Heart left ventricle (tissue), 16 donors: ENCODE results near the gene EIF1. TPM values are rescaled to one million over a fixed set of nuclear protein-coding genes. Genes with fewer than 3 reads are reported as not detected.

ENCODE experiments used
- ATAC-seq, 4 donors: fragments of 200-7000 bp; cut with Tn5 transposase; one replicate each; pipeline ENCODE4 v1.9.1; 2020 to 2022; ENCODE audit warnings: moderate library complexity in 4 of 4, mild to moderate bottlenecking in 3 of 4, moderate number of reproducible peaks in 1 of 4
- DNase-seq, 5 donors: peaks; one replicate each; pipeline ENCODE4 v3.0.0-alpha.2; 2020
- H3K27ac ChIP-seq, 12 donors: fragments of 200-600 bp; sonication (generic) in 4 of 12; one replicate each; pipeline versions ENCODE4 v1.5.0 to v1.8.0; 2016 to 2022; ENCODE audit warnings: mild to moderate bottlenecking in 2 of 12
- H3K27me3 ChIP-seq, 9 donors: fragments of 200-600 bp; sonication (generic) in 2 of 9; one replicate each; pipeline versions ENCODE4 v1.5.1 to v1.8.0; 2016 to 2022; ENCODE audit warnings: mild to moderate bottlenecking in 3 of 9
- H3K36me3 ChIP-seq, 9 donors: fragments of 200-600 bp; sonication (generic) in 2 of 9; one replicate each; pipeline versions ENCODE4 v1.5.0 to v1.8.0; 2018 to 2022; ENCODE audit warnings: mild to moderate bottlenecking in 2 of 9
- H3K4me1 ChIP-seq, 12 donors: fragments of 200-600 bp; sonication (generic) in 4 of 12; one replicate each; pipeline versions ENCODE4 v1.5.0 to v1.8.0; 2016 to 2022; ENCODE audit warnings: mild to moderate bottlenecking in 3 of 12
- H3K4me3 ChIP-seq, 12 donors: fragments of 200-600 bp; sonication (generic) in 4 of 12; one replicate each; pipeline versions ENCODE4 v1.5.0 to v1.8.0; 2017 to 2022; ENCODE audit warnings: mild to moderate bottlenecking in 9 of 12, moderate library complexity in 4 of 12
- H3K9me3 ChIP-seq, 12 donors: fragments of 200-600 bp; sonication (generic) in 4 of 12; one replicate each; pipeline versions ENCODE4 v1.5.0 to v1.8.0; 2016 to 2022; ENCODE audit warnings: mild to moderate bottlenecking in 1 of 12
- CTCF ChIP-seq, 12 donors: fragments of 200-600 bp; sonication (generic) in 4 of 12; IDR thresholded peaks; one replicate each; pipeline versions ENCODE4 v1.5.0 to v1.8.0; 2018 to 2022; ENCODE audit warnings: antibody characterized with exemption in 12 of 12, mild to moderate bottlenecking in 5 of 12
- POLR2A ChIP-seq, 2 donors: fragments of 450-650 bp; IDR thresholded peaks; one replicate each; pipeline ENCODE4 v1.6.1; 2017; ENCODE audit warnings: antibody characterized with exemption in 2 of 2, mild to moderate bottlenecking in 2 of 2, moderate library complexity in 2 of 2
- WGBS, 4 donors: extraction: QIAGEN DNeasy Blood & Tissue Kit in 2 of 4; methylation state at CpG; one replicate each; pipeline versions ENCODE4 v1.1.5 to v1.1.7; 2013 to 2018; 5-methylcytosine and 5-hydroxymethylcytosine counted together
- intact Hi-C, 10 donors: fragments of 100-400 bp; cut with DNase I; formaldehyde crosslinking; loops; one replicate each; pipeline versions ENCODE4 v1.11.1 to v1.14.2; 2022
- polyA plus RNA-seq, 2 donors: library from polyadenylated mRNA; stranded (reverse); fragments of 200-250 nt; gene quantifications; one replicate each; pipeline ENCODE4 v1.2.3, GENCODE V29; 2013
- total RNA-seq, 9 donors: library from RNA; depleted of rRNA in 2 of 9; stranded (reverse); fragments of >200 nt in 2 of 9; fragmentation: NEBNext Ultra II Directional in 3 of 9; extraction: Animal tissue kit (Norgen Biotek cat#: 25700) in 3 of 9; gene quantifications; one replicate each; pipeline versions ENCODE4 v1.1.0 to v1.2.4, GENCODE V29; 2016 to 2023
- donor health status: ischemic (EF 13 %, LVEDD 7.1; RV severe dilation, severe dysfunction).
- donor health status: healthy with polysubstance abuse.
- donor health status: DM: no; HTN: yes; CAD: no.
- donor health status: DM: no; HTN: no; CAD: no.
- donor health status: ischemic (EF 25% LVEDD 6.9; RV normal size, moderate dysfunction).
- donor health status: ischemic (EF 25% LVEDD 5.7; RV mildly dilated, moderate dysfunction).
- donor health status: healthy.
- donor health status: DM: yes; HTN: yes; CAD: no.
- donor health status: ischemic (EF 35%, LVEDD 5.7; RV mildly dilated, moderate dysfunction).
- donor health status: nonischemic (EF 11% LVEDD 7.7; RV severe dilation, severe dysfunction).
- donor health status: DM: yes; HTN: yes; CAD: no.
- donor health status: PGD.
- donor health status: ischemic (EF 29% LVEDD 5.4; RV normal size, mild dysfunction).
- donor health status: nonischemic (EF 23%, LVEDD 6.1; RV moderate dilation, normal function).

EIF1 gene
- total and polyA plus RNA-seq, 11 donors: 402 to 1,338 (median 1,111) TPM

DNA sequence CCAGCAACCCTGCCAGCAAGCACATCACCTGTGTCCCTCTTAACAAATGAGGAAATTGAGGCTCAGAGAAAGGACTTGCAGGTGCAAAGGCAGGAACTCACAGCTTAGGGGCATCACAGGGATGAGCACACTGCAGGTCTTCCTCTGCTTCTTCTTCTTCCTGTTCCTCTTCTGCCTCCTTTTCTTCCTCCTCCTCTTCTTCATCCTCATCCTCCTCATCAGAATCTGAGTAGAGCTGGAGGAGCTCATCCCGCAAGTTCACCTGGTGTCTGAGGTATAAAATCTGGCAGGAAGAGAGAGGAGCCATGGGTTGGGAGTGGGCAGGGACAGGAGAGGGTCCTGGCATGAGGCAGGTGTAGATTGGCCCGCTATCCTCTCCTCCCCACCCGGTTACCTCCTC, 43.2 kb downstream of the EIF1 start:
- Histone ChIP-seq H3K9me3 (no peaks in the 10 kb centered on the region), H3K27ac (no peak overlapping the region), H3K4me3 (no peak overlapping the region), H3K27me3 (peaks cover 29 to 55% (median 42%) of the 10 kb centered on the region in 9 donors), H3K36me3 (no peaks in the 10 kb centered on the region), H3K4me1 (peaks cover 3 to 20% (median 15%) of the 10 kb centered on the region in 12 donors)
- TF ChIP-seq CTCF (IDR thresholded peaks at IDR 0.05) (no peak), POLR2A (IDR thresholded peaks at IDR 0.05) (no peak)
- intact Hi-C loops: loop anchor here in 1 of 10 donors (10.0 kb wide), 2 partner anchors 153 to 223 kb away; no protein-coding TSS in a partner anchor
- WGBS, 4 donors: 42 to 63% (median 52%) methylated on average over 2 to 3 of the region's 3 CpGs
- ATAC-seq (no peak), DNase-seq (no peak)

DNA sequence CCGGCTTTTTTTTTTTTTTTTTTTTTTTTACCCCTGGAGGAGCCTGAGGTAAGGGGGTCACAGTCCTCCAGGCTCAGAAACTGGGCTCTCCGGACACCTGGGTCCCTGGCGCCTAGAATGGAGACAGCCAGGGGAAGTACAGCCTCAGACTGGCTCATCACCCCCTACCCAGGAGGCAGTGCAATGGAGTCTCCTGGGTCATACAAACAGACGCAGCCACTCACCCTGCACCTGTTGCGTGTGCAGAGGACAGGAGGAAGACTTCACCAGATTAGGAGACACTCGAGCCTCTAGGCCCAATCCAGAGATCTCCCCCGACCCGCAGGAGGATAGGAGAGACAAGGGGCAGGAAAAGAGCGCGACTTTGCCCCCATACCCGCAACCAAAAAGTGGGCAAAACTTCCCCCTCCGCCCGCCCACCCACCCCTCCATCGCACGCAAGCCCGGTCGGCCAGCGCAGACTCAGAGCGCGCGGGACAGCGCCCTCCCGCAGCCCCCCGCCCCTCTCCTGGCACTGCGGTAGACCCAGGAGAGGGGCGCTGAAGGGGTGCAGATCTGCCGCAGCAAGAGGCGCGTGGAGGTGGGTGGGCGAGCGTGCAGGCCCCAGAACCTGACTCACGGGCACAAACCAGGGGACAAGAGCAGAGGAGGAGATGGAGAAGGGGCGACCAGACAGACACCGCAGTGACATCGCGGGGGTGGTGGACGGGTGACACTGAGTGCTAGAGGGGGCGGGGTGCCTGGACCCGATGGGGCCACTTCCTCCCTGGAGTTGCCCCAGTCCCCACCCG, 44.9 kb downstream of the EIF1 start:
- Histone ChIP-seq H3K4me1 (peaks cover 3 to 25% (median 16%) of the 10 kb centered on the region in 12 donors), H3K36me3 (no peaks in the 10 kb centered on the region), H3K9me3 (no peaks in the 10 kb centered on the region), H3K27me3 (peaks cover 29 to 63% (median 53%) of the 10 kb centered on the region in 9 donors), H3K4me3 (peak overlapping the region; percentile 33 to 55 (median 44)), H3K27ac (no peak overlapping the region)
- intact Hi-C loops: loop anchor here in 1 of 10 donors (10.0 kb wide), 2 partner anchors 151 to 221 kb away; no protein-coding TSS in a partner anchor
- TF ChIP-seq CTCF (IDR thresholded peaks at IDR 0.05) (no peak), POLR2A (IDR thresholded peaks at IDR 0.05) (no peak)
- DNase-seq (no peak), ATAC-seq (peak in 1 of 4 donors; percentile 3)
- WGBS, 4 donors: 11 to 17% (median 12%) methylated on average over 32 to 40 of the region's 40 CpGs

GRCh38 chr17:41734139-41734948, 45.7 kb downstream of the EIF1 start, which contains the start of gene HAP1:
HAP1 (minus strand) TSS chr17:41734643; CDS start chr17:41734634, 9 bp downstream.
- Histone ChIP-seq H3K4me3 (peak within 1 kb of the TSS; percentile 33 to 55 (median 44)), H3K36me3 (no peaks in the 10 kb centered on the region), H3K4me1 (peaks cover 3 to 25% (median 16%) of the 10 kb centered on the region in 12 donors), H3K9me3 (no peaks in the 10 kb centered on the region), H3K27me3 (peaks cover 29 to 63% (median 53%) of the 10 kb centered on the region in 9 donors), H3K27ac (no peak within 1 kb of the TSS)
- 1 to 2% (median 1%) methylated on average over 34 to 77 of the region's 77 CpGs for WGBS, 4 donors
- ATAC-seq: peak in 2 of 4 donors; percentile 19 to 26
- TF ChIP-seq CTCF (IDR thresholded peaks at IDR 0.05): no peak
- no peak for TF ChIP-seq POLR2A (IDR thresholded peaks at IDR 0.05)
- intact Hi-C loops: loop anchor here in 1 of 10 donors (10.0 kb wide), 2 partner anchors 150 to 220 kb away; no protein-coding TSS in a partner anchor
- peak in 1 of 5 donors; percentile 26 for DNase-seq
